HepG2 (cell line): ENCODE data around the gene F7. TPM values are rescaled to one million over a fixed set of nuclear protein-coding genes. Genes with fewer than 3 reads are reported as not detected.

Source experiments
- CBX1 ChIP-seq: IDR thresholded peaks from one replicate; pipeline ENCODE4 v1.6.1; 2016; ENCODE audit warnings: antibody characterized with exemption, low read depth
- E2F2 ChIP-seq: sonication (generic); formaldehyde crosslinking; IDR thresholded peaks from 2 replicates; pipeline ENCODE4 v1.4.0; 2020; ENCODE audit warnings: missing genetic modification reagents, borderline replicate concordance
- IRX3 ChIP-seq: sonication (generic); formaldehyde crosslinking; IDR thresholded peaks from 2 replicates; pipeline ENCODE4 v1.8.1; 2023; ENCODE audit warnings: mild to moderate bottlenecking, low read depth, missing genetic modification reagents, borderline replicate concordance
- NONO ChIP-seq, 2 experiments: fragments of 450-650 bp in 1 of 2; sonication (generic) in 1 of 2; formaldehyde crosslinking in 1 of 2; IDR thresholded peaks in 1 of 2; conservative IDR thresholded peaks in 1 of 2; 2 replicates each; pipeline versions ENCODE4 v1.6.1 to v1.8.0; 2017 to 2022; ENCODE audit warnings: mild to moderate bottlenecking in 1 of 2, missing genetic modification reagents in 1 of 2, moderate library complexity in 1 of 2
- RCOR2 ChIP-seq: IDR thresholded peaks from 2 replicates; pipeline ENCODE4 v1.6.1; 2016; ENCODE audit warnings: missing biosample characterization, missing genetic modification reagents
- RXRA ChIP-seq: sonication (generic); formaldehyde crosslinking; IDR thresholded peaks from 2 replicates; pipeline ENCODE4 v1.5.1; 2020; ENCODE audit warnings: missing genetic modification reagents
- SKIL ChIP-seq: sonication (generic); formaldehyde crosslinking; IDR thresholded peaks from 2 replicates; pipeline ENCODE4 v1.8.0; 2022; ENCODE audit warnings: missing genetic modification reagents, mild to moderate bottlenecking, moderate library complexity, borderline replicate concordance
- SMAD3 ChIP-seq: sonication (generic); formaldehyde crosslinking; IDR thresholded peaks from 2 replicates; pipeline ENCODE4 v1.4.0; 2020; ENCODE audit warnings: missing genetic modification reagents
- ZBTB43 ChIP-seq: sonication (generic); formaldehyde crosslinking; conservative IDR thresholded peaks from 2 replicates; pipeline ENCODE4 v1.4.0; 2020; ENCODE audit warnings: missing genetic modification reagents
- ZBTB46 ChIP-seq: sonication (generic); formaldehyde crosslinking; IDR thresholded peaks from 2 replicates; pipeline ENCODE4 v1.4.0; 2020; ENCODE audit warnings: mild to moderate bottlenecking, missing genetic modification reagents, borderline replicate concordance
- ZBTB7A ChIP-seq: sonication (generic); formaldehyde crosslinking; IDR thresholded peaks from 2 replicates; pipeline ENCODE4 v1.8.0; 2022; ENCODE audit warnings: mild to moderate bottlenecking, missing genetic modification reagents
- ZFP36L1 ChIP-seq: sonication (generic); formaldehyde crosslinking; IDR thresholded peaks from 2 replicates; pipeline ENCODE4 v1.8.0; 2022; ENCODE audit warnings: mild to moderate bottlenecking, missing genetic modification reagents, moderate library complexity
- ZNF225 ChIP-seq: sonication (generic); formaldehyde crosslinking; IDR thresholded peaks from 2 replicates; pipeline ENCODE4 v1.4.0; 2020; ENCODE audit warnings: mild to moderate bottlenecking, missing genetic modification reagents
- ZNF569 ChIP-seq: sonication (generic); formaldehyde crosslinking; IDR thresholded peaks from 2 replicates; pipeline ENCODE4 v1.5.0; 2020; ENCODE audit warnings: mild to moderate bottlenecking, missing genetic modification reagents, moderate library complexity, borderline replicate concordance
- ZNF678 ChIP-seq: sonication (generic); formaldehyde crosslinking; IDR thresholded peaks from 2 replicates; pipeline ENCODE4 v1.4.0; 2020; ENCODE audit warnings: mild to moderate bottlenecking, missing genetic modification reagents
- ZNF768 ChIP-seq: sonication (generic); formaldehyde crosslinking; IDR thresholded peaks from 2 replicates; pipeline ENCODE4 v1.4.0; 2020; ENCODE audit warnings: missing genetic modification reagents
- ZNF800 ChIP-seq: sonication (generic); formaldehyde crosslinking; IDR thresholded peaks from 2 replicates; pipeline ENCODE4 v1.4.0; 2020; ENCODE audit warnings: missing genetic modification reagents
- polyA plus RNA-seq, 8 experiments: library from polyadenylated mRNA; depleted of rRNA in 3 of 8; stranded (reverse) in 7 of 8; unstranded in 1 of 8; fragments of >200 nt; fragmentation: Illumina TruSeq in 4 of 8; extraction: Trizol in 4 of 8; gene quantifications; 2 replicates each; pipeline versions ENCODE4 v1.2.1 to v1.2.3, GENCODE V29; 2011 to 2016; ENCODE audit warnings: low read depth in 4 of 8, missing spikeins in 1 of 8, mixed read lengths in 1 of 8; ENCODE audit not compliant: insufficient read depth in 1 of 8
- total RNA-seq, 5 experiments: library from RNA; depleted of rRNA; stranded (reverse); fragments of >200 nt; fragmentation: Illumina TruSeq; extraction: Trizol; gene quantifications; 2 replicates each; pipeline ENCODE4 v1.2.3, GENCODE V29; 2016; ENCODE audit warnings: low read depth in 1 of 5

The F7 gene
- total and polyA plus RNA-seq, 2 of the 13 experiments (the other 11 are each of a cell fraction or from before 2014, with no cell fraction given), result 12.6 to 26.5 TPM

- TF ChIP-seq SMAD3 (CRISPR knock-in tag) (peak; percentile 59; the same call in 1 of the 2 replicates), ZNF768 (CRISPR knock-in tag) (no peak), CBX1 (no peak), E2F2 (CRISPR knock-in tag) (no peak), IRX3 (CRISPR knock-in tag) (no peak), ZNF678 (CRISPR knock-in tag) (no peak), ZFP36L1 (CRISPR knock-in tag) (peak; percentile 86; the same call in 1 of the 2 replicates), NONO (IDR thresholded peaks at IDR 0.05) (no peak), NONO (CRISPR knock-in tag; conservative IDR thresholded peaks at IDR 0.05) (peak; percentile 66; the same call in 1 of the 2 replicates), RXRA (CRISPR knock-in tag) (peak; percentile 85; the same call in 1 of the 2 replicates), ZBTB46 (no peak), ZNF569 (CRISPR knock-in tag) (no peak; the same call in 1 of the 2 replicates), ZBTB43 (CRISPR knock-in tag) (no peak), RCOR2 (peak; percentile 92), ZNF800 (CRISPR knock-in tag) (peak; percentile 64; the same call in 1 of the 2 replicates), ZBTB7A (CRISPR knock-in tag) (no peak), SKIL (CRISPR knock-in tag) (peak; percentile 89), ZNF225 (CRISPR knock-in tag) (no peak)
Measured at GRCh38 chr13:113138792-113139551, 33.4 kb downstream of the F7 start (continued).
